ENCODE data around the gene MYOM1.

- no peak for TF ChIP-seq CTCF (IDR thresholded peaks at IDR 0.05; ENCODE audit: low read depth, low read length)
- TF ChIP-seq EZH2phosphoT487 (IDR thresholded peaks at IDR 0.05; ENCODE audit: low read depth), result no peak
These were observed 161.2 kb downstream of the MYOM1 start for GRCh38 chr18:3058328-3059191.

Data from OCI-LY3 (cell line).